ENCODE measurements around the gene GPR180. TPM values are rescaled to one million over a fixed set of nuclear protein-coding genes. Genes with fewer than 3 reads are reported as not detected.

Gene GPR180
- polyA plus RNA-seq, result 1 to 10 TPM in 2 of 3 donors, under 1 TPM in 1; 0.75 to 3.3 (median 1.0) TPM

GRCh38 chr13:94601446-94602431 is at the start of gene GPR180:
Gene GPR180, plus strand, starts transcription at chr13:94601857. Its CDS starts 71 bp downstream, at chr13:94601928.
- Mint-ChIP-seq H3K27me3 (ENCODE audit: low read depth in 3 of 3) (peaks cover 3 to 6% (median 3%) of the 10 kb centered on the region in 3 donors), H3K27ac (peak within 1 kb of the TSS; percentile 75 to 90 (median 88)), H3K4me1 (peaks cover 21 to 42% of the 10 kb centered on the region in 2 donors), H3K4me3 (peak within 1 kb of the TSS; percentile 83 to 91 (median 87)), H3K9me3 (no peaks in the 10 kb centered on the region), H3K36me3 (peaks cover under 1 to 10% (median 4%) of the 10 kb centered on the region in 3 donors)
- peak; percentile 87 to 90 (median 89) for DNase-seq

GRCh38 chr13:94552095-94552494 is 49.6 kb upstream of the GPR180 start:
- H3K36me3 Mint-ChIP-seq, result no peaks in the 10 kb centered on the region
- no peak overlapping the region for H3K4me3 Mint-ChIP-seq
- no peak overlapping the region for H3K27ac Mint-ChIP-seq
- H3K4me1 Mint-ChIP-seq, result peaks cover 22 to 30% of the 10 kb centered on the region in 2 donors
- H3K27me3 Mint-ChIP-seq (ENCODE audit: low read depth in 3 of 3), result peaks cover 18 to 23% (median 22%) of the 10 kb centered on the region in 3 donors
- peaks cover 0 to 6% (median 0%) of the 10 kb centered on the region in 6 donors for H3K9me3 Mint-ChIP-seq
- no peak for DNase-seq

GRCh38 chr13:94553766-94554165 is 47.9 kb upstream of the GPR180 start:
- H3K9me3 Mint-ChIP-seq, result peaks cover 0 to 6% (median 0%) of the 10 kb centered on the region in 6 donors
- no peak overlapping the region for H3K27ac Mint-ChIP-seq

GRCh38 chr13:94556041-94556440 is 45.6 kb upstream of the GPR180 start:
- Mint-ChIP-seq H3K27me3 (ENCODE audit: low read depth in 3 of 3) (peaks cover 2 to 3% (median 2%) of the 10 kb centered on the region in 3 donors), H3K36me3 (peaks cover 0 to 1% (median 0%) of the 10 kb centered on the region in 3 donors), H3K9me3 (no peaks in the 10 kb centered on the region), H3K4me3 (no peak overlapping the region), H3K4me1 (no peaks in the 10 kb centered on the region), H3K27ac (no peak overlapping the region)
- no peak for DNase-seq

More at GRCh38 chr13:94553766-94554165, 47.9 kb upstream of the GPR180 start:
- Mint-ChIP-seq H3K27me3 (ENCODE audit: low read depth in 3 of 3) (peaks cover 17 to 19% (median 18%) of the 10 kb centered on the region in 3 donors), H3K36me3 (no peaks in the 10 kb centered on the region), H3K4me1 (peaks cover 13 to 14% of the 10 kb centered on the region in 2 donors), H3K4me3 (no peak overlapping the region)
- no peak for DNase-seq

GRCh38 chr13:94556621-94557020 is 45.0 kb upstream of the GPR180 start:
- no peak overlapping the region for H3K27ac Mint-ChIP-seq
- no peaks in the 10 kb centered on the region for H3K4me1 Mint-ChIP-seq
- no peak overlapping the region for H3K4me3 Mint-ChIP-seq
- H3K9me3 Mint-ChIP-seq, result no peaks in the 10 kb centered on the region
- H3K36me3 Mint-ChIP-seq, result peaks cover 0 to 4% (median 0%) of the 10 kb centered on the region in 3 donors
- H3K27me3 Mint-ChIP-seq (ENCODE audit: low read depth in 3 of 3), result peaks cover 0 to 3% (median 0%) of the 10 kb centered on the region in 3 donors
- no peak for DNase-seq

- Mint-ChIP-seq H3K27ac (no peak overlapping the region), H3K36me3 (peaks cover 5 to 8% (median 5%) of the 10 kb centered on the region in 3 donors), H3K4me3 (no peak overlapping the region), H3K27me3 (ENCODE audit: low read depth in 3 of 3) (peaks cover 0 to 3% (median 0%) of the 10 kb centered on the region in 3 donors), H3K9me3 (no peaks in the 10 kb centered on the region), H3K4me1 (no peaks in the 10 kb centered on the region)
- no peak for DNase-seq
Measured at GRCh38 chr13:94557684-94558235, 43.9 kb upstream of the GPR180 start.

- DNase-seq, result no peak
- Mint-ChIP-seq H3K27ac (peak overlapping the region in 1 of 6 donors; percentile 5), H3K4me3 (no peak overlapping the region), H3K4me1 (no peaks in the 10 kb centered on the region), H3K36me3 (peaks cover 5 to 8% (median 5%) of the 10 kb centered on the region in 3 donors), H3K9me3 (no peaks in the 10 kb centered on the region), H3K27me3 (ENCODE audit: low read depth in 3 of 3) (peaks cover 0 to 3% (median 0%) of the 10 kb centered on the region in 3 donors)
Measured at GRCh38 chr13:94558716-94559115, 42.9 kb upstream of the GPR180 start.

- H3K4me3 Mint-ChIP-seq, result no peak overlapping the region
Measured at GRCh38 chr13:94559222-94559795, 42.3 kb upstream of the GPR180 start.

GRCh38 chr13:94560116-94560515 is 41.5 kb upstream of the GPR180 start:
- Mint-ChIP-seq H3K36me3 (peaks cover 5 to 8% (median 5%) of the 10 kb centered on the region in 3 donors), H3K27me3 (ENCODE audit: low read depth in 3 of 3) (peaks cover 0 to 3% (median 0%) of the 10 kb centered on the region in 3 donors), H3K27ac (no peak overlapping the region), H3K4me3 (no peak overlapping the region), H3K9me3 (no peaks in the 10 kb centered on the region), H3K4me1 (no peaks in the 10 kb centered on the region)
- DNase-seq, result no peak

More at GRCh38 chr13:94559222-94559795, 42.3 kb upstream of the GPR180 start:
- DNase-seq, result no peak
- peaks cover 0 to 3% (median 0%) of the 10 kb centered on the region in 3 donors for H3K27me3 Mint-ChIP-seq (ENCODE audit: low read depth in 3 of 3)
- no peak overlapping the region for H3K27ac Mint-ChIP-seq
- H3K9me3 Mint-ChIP-seq, result no peaks in the 10 kb centered on the region
- H3K36me3 Mint-ChIP-seq, result peaks cover 5 to 8% (median 5%) of the 10 kb centered on the region in 3 donors
- no peaks in the 10 kb centered on the region for H3K4me1 Mint-ChIP-seq

GRCh38 chr13:94561126-94561525 is 40.5 kb upstream of the GPR180 start:
- Mint-ChIP-seq H3K27me3 (ENCODE audit: low read depth in 3 of 3) (peaks cover 0 to 3% (median 0%) of the 10 kb centered on the region in 3 donors), H3K9me3 (no peaks in the 10 kb centered on the region), H3K4me1 (no peaks in the 10 kb centered on the region), H3K27ac (no peak overlapping the region), H3K36me3 (peaks cover 5 to 11% (median 5%) of the 10 kb centered on the region in 3 donors), H3K4me3 (no peak overlapping the region)
- DNase-seq, result no peak

- H3K9me3 Mint-ChIP-seq, result no peaks in the 10 kb centered on the region
- no peaks in the 10 kb centered on the region for H3K27me3 Mint-ChIP-seq (ENCODE audit: low read depth in 3 of 3)
- H3K27ac Mint-ChIP-seq, result no peak overlapping the region
- H3K4me3 Mint-ChIP-seq, result no peak overlapping the region
- H3K4me1 Mint-ChIP-seq, result no peaks in the 10 kb centered on the region
- peaks cover 18 to 44% (median 38%) of the 10 kb centered on the region in 3 donors for H3K36me3 Mint-ChIP-seq
- no peak for DNase-seq
Measured at GRCh38 chr13:94567581-94567980, 34.1 kb upstream of the GPR180 start.

- no peaks in the 10 kb centered on the region for H3K9me3 Mint-ChIP-seq
- H3K4me1 Mint-ChIP-seq, result no peaks in the 10 kb centered on the region
- H3K27ac Mint-ChIP-seq, result no peak overlapping the region
- DNase-seq, result no peak
- H3K36me3 Mint-ChIP-seq, result peaks cover 19 to 52% (median 44%) of the 10 kb centered on the region in 3 donors
- no peak overlapping the region for H3K4me3 Mint-ChIP-seq
- no peaks in the 10 kb centered on the region for H3K27me3 Mint-ChIP-seq (ENCODE audit: low read depth in 3 of 3)
Measured at GRCh38 chr13:94568443-94568842, 33.2 kb upstream of the GPR180 start.

- H3K4me1 Mint-ChIP-seq, result no peaks in the 10 kb centered on the region
- no peak for DNase-seq
- H3K36me3 Mint-ChIP-seq, result peaks cover 23 to 59% (median 44%) of the 10 kb centered on the region in 3 donors
- no peak overlapping the region for H3K4me3 Mint-ChIP-seq
- no peak overlapping the region for H3K27ac Mint-ChIP-seq
- H3K9me3 Mint-ChIP-seq, result no peaks in the 10 kb centered on the region
- no peaks in the 10 kb centered on the region for H3K27me3 Mint-ChIP-seq (ENCODE audit: low read depth in 3 of 3)
Measured at GRCh38 chr13:94569615-94570014, 32.0 kb upstream of the GPR180 start.

Data from immature natural killer cell (primary cell).